Ovary (tissue), 3 donors: ENCODE results near the gene PGBD1.

Experiments used
- CTCF ChIP-seq, 3 donors: fragments of 450-650 bp in 2 of 3; fragments of 200-600 bp in 1 of 3; IDR thresholded peaks; one replicate each; pipeline versions ENCODE4 v1.5.1 to v1.8.0; 2016 to 2022; ENCODE audit warnings: antibody characterized with exemption in 3 of 3, mild to moderate bottlenecking in 1 of 3
- POLR2A ChIP-seq: fragments of 450-650 bp; IDR thresholded peaks from one replicate; pipeline ENCODE4 v1.6.1; 2017; ENCODE audit warnings: antibody characterized with exemption, mild to moderate bottlenecking, moderate library complexity
- donor health status: DM: no; HTN: no; CAD: no.

GRCh38 chr6:28251661-28252008 lies 29.7 kb upstream of the PGBD1 start:
- TF ChIP-seq POLR2A (no peak), CTCF (IDR thresholded peaks at IDR 0.05) (no peak)
